ENCODE results near the gene NCL.
"Not testable (repeated sequence)": the region's sequence is repeated elsewhere in the genome, so short reads cannot be mapped to it uniquely, and the experiment has no call there.

Gene NCL

DNA sequence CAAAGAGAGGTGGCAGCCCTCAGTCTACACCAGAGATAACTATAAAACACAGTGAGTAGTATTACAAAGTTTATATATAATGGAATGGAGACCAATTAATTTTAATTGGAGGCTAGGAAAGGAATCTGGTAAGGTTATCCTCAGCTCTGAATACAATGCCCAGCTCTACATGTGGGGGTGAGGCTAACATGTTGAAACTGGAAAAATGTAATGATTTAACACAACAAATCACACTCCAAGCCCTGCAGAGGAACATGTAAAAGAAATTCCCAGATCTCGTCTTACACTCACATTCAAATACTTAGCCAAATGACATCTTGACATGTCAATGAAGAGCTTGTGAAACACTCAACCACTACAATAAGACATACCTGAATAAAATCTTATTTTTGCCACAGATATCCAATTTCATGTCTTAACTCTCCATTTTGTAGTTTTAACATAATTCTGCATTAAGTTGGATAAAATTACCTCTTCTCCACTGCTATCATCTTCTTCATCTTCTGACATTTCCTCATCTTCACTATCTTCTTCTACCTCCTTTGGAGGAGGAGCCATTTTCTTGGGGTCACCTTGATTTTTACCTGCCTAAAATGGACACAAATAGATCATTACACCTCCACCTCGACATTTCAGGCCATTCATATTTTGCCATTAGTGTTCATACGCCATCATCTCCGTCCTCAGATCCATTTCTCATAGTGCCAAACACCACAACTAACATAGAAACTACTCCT lies 1.4 kb downstream of the NCL start:
- H3K27ac ChIP-seq: no peak overlapping the region

DNA sequence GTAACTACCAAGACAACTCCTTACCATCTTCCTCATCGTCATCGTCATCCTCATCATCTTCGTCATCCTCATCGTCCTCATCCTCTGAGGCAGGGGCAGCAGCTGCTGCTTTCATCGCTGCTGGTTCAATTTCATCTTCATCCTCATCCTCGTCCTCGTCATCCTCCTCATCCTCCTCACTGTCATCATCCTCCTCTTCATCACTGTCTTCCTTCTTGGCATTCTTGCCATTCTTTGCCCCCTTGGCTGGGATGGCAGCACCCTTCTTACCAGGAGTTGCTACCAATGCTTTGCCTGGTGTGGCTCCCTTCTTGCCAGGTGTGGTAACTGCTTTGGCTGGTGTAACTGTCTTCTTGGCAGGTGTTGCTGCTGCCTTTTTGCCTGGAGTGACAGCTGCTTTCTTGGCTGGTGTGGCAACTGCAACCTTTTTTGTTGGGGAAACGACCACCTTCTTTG lies 2.7 kb downstream of the NCL start:
- DNase-seq (ENCODE audit: low spot score): no peak
- ChIA-PET CTCF (interaction anchor here (0.6 to 0.9 kb wide), 2 partner anchors 56 to 205 kb away, joined by 3 read pairs; no protein-coding TSS in a partner anchor), POLR2A (ENCODE audit: low non-redundant PET) (no interaction called here)
- H3K27ac ChIP-seq: peak overlapping the region; percentile 18; the same call in 1 of the 2 replicates
- TF ChIP-seq, protein P1, sequence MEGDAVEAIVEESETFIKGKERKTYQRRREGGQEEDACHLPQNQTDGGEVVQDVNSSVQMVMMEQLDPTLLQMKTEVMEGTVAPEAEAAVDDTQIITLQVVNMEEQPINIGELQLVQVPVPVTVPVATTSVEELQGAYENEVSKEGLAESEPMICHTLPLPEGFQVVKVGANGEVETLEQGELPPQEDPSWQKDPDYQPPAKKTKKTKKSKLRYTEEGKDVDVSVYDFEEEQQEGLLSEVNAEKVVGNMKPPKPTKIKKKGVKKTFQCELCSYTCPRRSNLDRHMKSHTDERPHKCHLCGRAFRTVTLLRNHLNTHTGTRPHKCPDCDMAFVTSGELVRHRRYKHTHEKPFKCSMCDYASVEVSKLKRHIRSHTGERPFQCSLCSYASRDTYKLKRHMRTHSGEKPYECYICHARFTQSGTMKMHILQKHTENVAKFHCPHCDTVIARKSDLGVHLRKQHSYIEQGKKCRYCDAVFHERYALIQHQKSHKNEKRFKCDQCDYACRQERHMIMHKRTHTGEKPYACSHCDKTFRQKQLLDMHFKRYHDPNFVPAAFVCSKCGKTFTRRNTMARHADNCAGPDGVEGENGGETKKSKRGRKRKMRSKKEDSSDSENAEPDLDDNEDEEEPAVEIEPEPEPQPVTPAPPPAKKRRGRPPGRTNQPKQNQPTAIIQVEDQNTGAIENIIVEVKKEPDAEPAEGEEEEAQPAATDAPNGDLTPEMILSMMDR (conservative IDR thresholded peaks at IDR 0.05; ENCODE audit: low read depth): no peak

More for the DNA sequence above, 1.4 kb downstream of the NCL start:
- POLR2A ChIA-PET (ENCODE audit: low non-redundant PET): interaction anchor here (1.0 to 1.6 kb wide), 2 partner anchors 8 to 20 kb away, joined by 4 to 6 read pairs; no protein-coding TSS in a partner anchor
- CTCF ChIA-PET: interaction anchor here (1.0 kb wide), 1 partner anchor 11 kb away, joined by 7 read pairs; no protein-coding TSS in a partner anchor
- TF ChIP-seq, protein P1 (conservative IDR thresholded peaks at IDR 0.05; ENCODE audit: low read depth): no peak
- no peak for DNase-seq (ENCODE audit: low spot score)

DNA sequence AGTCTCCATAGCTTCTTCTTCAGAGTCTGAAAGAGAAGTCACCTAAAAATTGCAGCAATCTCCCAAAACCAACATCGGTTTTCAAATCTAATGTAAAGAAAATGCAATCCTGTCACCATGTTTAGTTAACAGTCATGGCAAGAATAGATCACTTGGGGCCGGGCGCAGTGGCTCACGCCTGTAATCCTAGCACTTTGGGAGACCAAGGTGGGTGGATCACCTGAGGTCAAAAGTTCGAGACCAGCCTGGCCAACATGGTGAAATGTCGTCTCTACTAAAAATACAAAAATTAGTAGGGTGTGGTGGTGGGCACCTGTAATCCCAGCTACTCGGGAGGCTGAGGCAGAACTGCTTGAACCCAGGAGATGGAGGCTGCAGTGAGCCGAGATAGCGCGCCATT lies 3.4 kb downstream of the NCL start:
- CTCF ChIA-PET: interaction anchor here (0.9 kb wide), 1 partner anchor 56 kb away, joined by 3 read pairs; no protein-coding TSS in a partner anchor
- H3K27ac ChIP-seq; POLR2A ChIA-PET (ENCODE audit: low non-redundant PET); DNase-seq (ENCODE audit: low spot score): not testable (repeated sequence)

DNA sequence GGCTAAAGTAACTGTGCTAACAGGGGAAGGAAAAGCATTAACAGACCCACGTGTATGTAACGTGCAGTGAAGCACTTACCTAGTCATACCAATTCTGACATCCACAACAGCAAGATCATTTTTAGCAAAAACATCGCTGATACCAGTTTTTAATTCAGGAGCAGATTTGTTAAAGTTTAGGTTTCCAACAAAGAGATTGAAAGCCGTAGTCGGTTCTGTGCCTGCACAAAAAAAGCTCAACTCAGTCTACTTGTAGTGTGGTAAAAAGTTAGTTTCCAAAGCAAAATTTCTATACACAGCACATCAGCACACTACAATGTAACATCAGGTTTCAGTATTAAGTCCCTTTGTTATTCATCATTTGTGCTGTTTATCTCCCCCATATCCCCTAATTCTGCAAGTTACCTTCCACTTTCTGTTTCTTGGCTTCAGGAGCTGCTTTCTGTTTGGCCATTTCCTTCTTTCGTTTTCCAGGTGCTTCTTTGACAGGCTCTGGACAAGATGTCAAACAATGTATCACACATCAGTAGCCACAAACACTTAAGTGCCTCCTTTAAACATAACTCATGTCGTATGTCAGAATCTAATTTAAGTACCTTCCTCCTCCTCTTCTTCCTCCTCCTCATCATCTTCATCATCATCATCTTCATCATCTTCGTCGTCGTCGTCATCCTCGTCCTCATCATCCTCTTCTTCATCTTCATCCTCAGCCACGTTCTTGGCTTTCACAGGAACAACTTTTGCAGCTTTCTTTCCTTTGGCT lies 4.0 kb downstream of the NCL start:
- ChIA-PET CTCF (interaction anchor here (0.9 kb wide), 1 partner anchor 57 kb away, joined by 3 read pairs; no protein-coding TSS in a partner anchor), POLR2A (ENCODE audit: low non-redundant PET) (no interaction called here)
- no peak overlapping the region for H3K27ac ChIP-seq

DNA sequence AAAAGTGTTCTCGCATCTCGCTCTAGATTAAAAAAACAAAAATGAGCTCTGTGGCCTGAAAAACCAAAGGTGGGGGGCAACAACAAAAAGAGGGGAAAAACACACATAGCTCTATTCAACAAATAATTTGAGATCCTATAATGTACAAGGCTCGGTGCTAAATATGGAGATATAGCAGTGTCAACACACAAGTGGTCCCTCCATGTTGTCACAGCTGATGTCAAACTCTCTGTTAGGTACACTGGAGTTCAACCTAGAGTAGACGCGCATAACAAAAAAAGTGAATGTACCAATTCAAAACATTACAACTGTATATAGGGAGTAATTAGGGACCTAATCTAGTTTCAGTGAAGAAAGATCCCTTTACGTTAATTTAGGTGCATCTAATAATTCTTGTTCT lies 5.9 kb downstream of the NCL start:
- TF ChIP-seq, protein P1 (conservative IDR thresholded peaks at IDR 0.05; ENCODE audit: low read depth): no peak
- ChIA-PET POLR2A (ENCODE audit: low non-redundant PET) (no interaction called here), CTCF (interaction anchor here (0.6 kb wide), 1 partner anchor 240 kb away, joined by 3 read pairs; no protein-coding TSS in a partner anchor)
- no peak overlapping the region for H3K27ac ChIP-seq
- DNase-seq (ENCODE audit: low spot score): no peak

More for the DNA sequence above, 4.0 kb downstream of the NCL start:
- DNase-seq (ENCODE audit: low spot score): no peak
- TF ChIP-seq, protein P1 (conservative IDR thresholded peaks at IDR 0.05; ENCODE audit: low read depth): no peak

DNA sequence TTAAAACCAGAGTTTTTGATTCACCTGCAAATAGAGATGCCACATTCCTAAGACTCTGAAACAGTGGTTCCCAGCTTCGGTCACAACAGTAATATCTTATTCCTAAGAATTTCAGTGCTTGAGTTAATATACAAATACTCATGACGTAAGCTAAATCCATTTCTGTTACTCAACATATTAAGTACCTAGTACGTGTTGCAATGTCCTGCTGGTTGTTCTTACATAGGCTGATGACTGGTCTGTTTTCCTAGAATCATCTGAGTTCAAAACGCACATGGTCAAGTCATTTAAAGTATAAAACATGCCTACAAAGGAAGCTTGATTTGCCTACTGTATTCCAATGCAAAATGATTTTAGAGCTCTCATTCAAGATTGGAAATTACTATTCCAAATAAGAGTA lies 7.2 kb downstream of the NCL start:
- CTCF ChIA-PET: interaction anchor here (0.8 kb wide), 1 partner anchor 227 kb away, joined by 4 read pairs; no protein-coding TSS in a partner anchor
- no peak overlapping the region for H3K27ac ChIP-seq
- POLR2A ChIA-PET (ENCODE audit: low non-redundant PET): no interaction called here
- TF ChIP-seq, protein P1 (conservative IDR thresholded peaks at IDR 0.05; ENCODE audit: low read depth): no peak
- DNase-seq (ENCODE audit: low spot score): no peak

All from RWPE1 (cell line).